NCI-H128 (cell line): ENCODE measurements around the gene LARGE1.

Source experiments
- DNase-seq: peaks from one replicate; lab custom pipeline; 2025; ENCODE audit not compliant: unreplicated experiment; lab: John Stamatoyannopoulos, UW

The LARGE1 gene

DNA sequence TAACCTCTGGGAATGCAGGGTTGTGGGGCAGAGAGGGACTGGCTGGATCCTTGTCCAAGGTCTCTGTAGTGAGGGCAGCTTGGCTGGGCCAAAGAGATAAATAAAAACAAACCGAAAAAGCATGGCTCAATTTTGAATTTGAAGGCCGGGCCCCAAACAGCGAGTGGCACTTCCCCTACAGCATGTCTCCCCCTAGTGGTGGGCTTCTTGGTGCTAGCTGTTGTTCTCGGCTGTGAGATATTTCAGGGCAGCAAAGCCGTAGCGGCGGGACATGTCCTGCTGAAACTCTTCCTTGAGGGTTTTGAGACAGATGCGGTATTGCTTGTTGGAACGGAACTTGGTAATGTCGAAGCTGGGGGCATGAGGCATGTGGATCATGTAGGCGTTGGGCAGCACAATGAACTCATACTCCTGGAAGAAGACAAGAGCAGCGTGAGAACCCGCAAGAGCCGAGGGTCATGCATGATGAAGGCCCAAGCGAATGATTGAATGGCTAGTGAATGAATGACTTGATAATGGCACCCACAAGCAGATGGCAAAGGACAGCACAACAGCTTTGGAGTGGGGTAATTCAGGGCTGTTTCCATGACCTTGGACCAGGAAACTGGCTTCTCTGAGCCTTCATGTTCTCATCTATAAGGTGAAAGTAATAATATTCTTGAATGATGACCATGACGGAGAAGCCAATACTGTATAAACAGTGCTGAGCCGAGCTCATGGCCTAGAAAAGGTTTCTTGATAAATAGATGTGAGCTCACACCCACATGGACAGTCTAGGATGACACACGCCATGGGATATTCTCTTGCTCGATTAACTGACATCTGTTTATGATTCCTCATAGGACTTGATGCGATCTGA lies 645.8 kb downstream of the LARGE1 start:
- DNase-seq, result no peak

DNA sequence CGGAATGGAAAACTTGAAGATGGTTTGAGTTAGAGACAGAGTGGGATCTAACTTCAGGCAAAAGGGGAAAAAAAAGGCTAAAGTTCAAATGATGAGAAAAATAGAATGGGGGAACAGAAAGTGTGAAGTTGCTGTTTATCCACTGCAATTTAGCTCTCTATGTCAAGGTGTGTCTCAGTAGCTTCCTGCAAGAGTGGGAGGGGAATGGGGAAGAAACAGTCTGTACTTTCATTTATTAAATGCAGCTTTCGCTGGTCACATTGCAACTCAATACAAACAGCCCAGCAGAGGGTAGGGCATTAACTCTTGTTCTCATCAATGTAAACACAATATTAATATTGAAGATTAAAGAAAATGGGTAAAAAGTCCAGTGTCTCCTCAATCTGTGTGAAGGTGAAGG lies 647.4 kb downstream of the LARGE1 start:
- DNase-seq, result no peak

DNA sequence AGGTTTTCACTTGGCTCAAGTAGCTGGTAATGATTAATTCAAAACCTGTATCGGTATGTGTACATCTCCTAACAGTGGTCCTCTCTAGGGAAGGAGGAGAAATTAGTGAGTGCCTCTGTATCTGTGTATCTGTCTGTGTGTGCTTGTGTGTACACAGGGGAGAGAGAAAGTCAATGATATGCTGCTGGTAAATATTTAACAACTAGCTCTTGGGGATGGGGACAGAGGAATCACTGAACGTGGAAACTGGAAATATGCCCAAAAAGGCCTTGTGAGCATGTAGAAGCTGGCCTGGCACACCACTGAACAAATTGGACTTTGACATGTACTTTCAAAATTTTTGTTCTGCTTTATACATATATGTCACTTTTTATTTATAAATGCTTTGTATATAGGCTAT lies 648.1 kb downstream of the LARGE1 start:
- DNase-seq, result no peak

DNA sequence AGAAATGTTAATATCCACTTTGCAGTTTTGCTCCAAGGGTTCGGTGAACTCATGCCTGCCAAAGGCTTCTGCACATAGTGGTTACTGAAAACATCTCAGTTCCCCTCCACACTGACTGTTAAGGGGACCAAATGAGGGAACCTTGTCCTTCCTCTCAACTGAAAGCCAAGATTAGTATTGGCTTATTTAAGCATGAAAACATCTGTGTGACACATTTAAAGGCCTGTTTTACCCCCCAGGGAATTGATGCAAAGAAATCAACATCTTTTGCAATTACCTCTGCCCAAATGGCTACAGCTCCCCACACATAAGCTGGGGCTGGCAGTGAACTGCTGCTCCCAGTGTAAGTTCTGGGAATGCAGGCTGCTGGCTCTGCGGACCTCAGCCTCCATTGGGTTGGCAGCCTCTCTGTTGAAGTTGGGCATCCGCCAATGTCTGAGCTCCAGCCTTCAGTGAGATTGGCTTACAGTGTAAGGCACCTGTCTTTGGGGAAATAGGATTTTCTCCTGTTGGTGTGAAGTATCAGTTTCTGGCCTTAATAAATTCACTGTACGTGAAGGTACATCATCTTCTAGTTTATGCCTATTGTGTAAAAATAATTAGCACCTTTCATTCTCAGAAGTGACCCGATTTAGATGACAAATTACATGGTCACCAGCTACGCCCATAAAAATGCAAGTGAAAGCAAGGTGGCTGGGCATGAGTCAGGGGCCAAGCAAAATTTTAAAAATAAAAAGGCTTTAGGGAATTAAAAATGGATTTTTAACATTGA lies 648.7 kb downstream of the LARGE1 start:
- no peak for DNase-seq

DNA sequence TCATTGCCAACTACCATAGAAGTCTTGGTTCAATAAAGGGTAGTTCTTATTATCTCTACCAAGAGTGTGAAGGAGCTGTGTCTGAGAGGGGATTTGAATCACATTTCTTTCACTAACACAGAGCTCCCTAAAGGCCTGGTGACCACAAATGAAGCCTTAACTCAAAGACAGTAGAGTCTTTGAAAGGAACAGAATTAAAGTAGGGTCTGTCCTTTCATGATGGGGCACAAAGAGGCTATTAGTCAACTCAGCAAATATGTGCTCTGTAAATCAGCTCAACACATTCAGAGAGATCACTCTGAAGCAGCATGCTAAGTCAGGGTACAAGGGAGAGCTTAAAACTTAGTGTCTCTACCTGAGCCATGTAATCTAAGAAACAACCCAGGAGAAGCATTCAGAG lies 649.7 kb downstream of the LARGE1 start:
- DNase-seq, result no peak

DNA sequence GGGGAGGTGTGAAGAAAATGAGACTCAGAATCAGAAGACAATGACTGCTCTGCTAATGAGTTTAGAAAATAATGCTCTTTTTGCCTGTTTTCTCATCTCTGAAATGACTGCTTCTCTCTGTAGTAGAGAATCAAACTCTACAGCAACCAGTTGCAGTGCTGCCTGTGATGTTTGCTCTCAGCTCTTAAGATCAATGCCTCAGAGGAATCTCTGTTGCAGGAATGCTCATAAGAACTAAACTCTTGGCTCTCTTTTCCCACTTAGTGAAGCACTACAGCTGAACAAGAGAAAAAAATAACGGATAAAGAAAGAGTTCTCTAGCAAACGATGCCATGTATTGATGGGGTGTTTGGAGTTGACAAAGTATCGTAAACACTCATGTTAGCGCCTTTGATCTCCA lies 658.6 kb downstream of the LARGE1 start:
- DNase-seq, result no peak

DNA sequence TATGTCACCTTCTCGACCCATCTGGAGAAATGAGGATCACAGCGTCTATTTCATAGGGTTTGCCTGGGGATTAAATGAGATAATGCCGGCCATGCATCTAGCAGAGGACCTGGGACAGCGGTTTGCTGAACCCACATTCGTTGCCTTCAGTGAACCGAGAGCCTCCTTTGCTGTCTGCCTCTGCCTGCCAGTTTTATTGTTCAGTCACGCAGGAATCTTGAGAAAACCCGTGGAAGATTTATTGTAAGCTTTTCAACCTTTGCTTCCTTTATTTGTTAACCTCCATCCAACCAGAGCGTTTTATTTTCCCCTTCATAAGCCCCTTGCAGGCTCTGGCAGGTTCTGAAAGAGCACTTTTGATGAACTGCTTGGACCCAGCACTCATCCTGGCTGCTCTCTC lies 659.8 kb downstream of the LARGE1 start:
- no peak for DNase-seq

DNA sequence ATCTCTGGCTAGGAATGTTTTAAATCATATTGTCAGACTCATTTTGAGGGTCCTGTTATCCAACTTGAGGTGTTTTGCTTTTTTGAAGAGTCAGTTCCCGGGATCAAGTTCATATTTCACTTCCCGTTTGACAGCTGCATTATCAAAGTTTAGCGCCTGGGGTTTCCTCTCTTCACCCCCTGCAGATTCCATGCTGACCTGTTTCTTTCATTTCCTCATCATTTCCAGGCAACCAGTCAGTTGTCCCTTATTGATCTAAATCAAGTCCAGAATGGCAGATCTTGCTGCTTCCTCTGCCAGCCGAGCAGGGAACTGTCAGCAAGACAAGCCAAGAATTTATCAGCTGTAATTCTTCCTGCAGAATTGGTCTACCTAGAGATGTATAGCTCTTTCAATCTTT lies 664.5 kb downstream of the LARGE1 start:
- no peak for DNase-seq

DNA sequence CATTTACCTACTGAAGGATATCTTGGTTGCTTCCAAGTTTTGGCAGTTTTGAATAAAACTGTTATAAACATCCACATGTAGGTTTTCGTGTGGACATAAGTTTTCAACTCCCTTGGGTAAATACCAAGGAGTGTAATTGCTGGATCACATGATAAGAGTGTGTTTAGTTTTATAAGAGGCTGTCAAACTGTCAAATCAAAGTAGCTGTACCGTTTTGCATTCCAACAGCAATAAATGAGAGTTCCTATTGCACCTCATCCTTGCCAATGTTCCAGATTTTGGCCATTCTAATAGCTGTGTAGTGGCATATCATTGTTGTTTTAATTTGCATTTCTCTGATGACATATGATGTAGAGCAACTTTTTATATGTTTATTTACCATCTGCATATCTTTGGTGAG lies 671.3 kb downstream of the LARGE1 start:
- DNase-seq, result no peak

DNA sequence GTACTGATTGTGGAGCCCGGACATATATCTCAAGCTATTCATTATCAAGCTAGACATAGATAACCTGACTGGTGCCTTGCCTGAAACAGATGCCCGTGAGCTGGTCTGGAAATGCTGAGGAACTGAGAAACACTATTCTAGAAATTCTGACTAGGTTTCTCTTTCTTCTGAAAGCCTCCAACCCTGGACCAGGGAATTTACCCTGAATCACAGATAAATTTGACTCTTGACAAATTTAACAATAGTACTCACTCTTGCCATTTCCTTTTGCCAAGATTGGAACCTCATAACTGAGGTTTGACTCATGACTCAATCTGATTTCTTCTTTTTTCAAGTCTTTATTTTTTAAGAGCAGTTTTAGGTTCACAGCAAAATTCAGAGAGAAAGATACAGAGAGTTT lies 672.5 kb downstream of the LARGE1 start:
- DNase-seq, result no peak

DNA sequence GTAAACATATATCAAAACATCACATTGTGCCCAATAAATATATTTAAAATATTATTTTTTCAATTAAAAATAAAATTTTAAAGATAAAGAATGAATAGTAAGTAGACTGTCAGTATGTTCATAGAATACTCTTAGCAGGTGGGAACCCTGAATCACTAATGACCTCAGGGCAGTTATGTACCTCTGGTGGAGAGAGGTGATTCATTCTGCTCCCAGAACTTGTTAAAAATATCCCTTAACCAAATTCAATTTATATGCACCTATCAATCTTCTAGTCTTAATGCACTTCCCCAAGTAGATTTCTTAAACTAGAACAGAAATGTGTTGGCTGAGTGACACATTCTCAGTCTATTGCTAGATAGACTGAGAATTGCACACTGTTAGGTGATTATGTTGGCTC lies 678.2 kb downstream of the LARGE1 start:
- DNase-seq, result no peak

DNA sequence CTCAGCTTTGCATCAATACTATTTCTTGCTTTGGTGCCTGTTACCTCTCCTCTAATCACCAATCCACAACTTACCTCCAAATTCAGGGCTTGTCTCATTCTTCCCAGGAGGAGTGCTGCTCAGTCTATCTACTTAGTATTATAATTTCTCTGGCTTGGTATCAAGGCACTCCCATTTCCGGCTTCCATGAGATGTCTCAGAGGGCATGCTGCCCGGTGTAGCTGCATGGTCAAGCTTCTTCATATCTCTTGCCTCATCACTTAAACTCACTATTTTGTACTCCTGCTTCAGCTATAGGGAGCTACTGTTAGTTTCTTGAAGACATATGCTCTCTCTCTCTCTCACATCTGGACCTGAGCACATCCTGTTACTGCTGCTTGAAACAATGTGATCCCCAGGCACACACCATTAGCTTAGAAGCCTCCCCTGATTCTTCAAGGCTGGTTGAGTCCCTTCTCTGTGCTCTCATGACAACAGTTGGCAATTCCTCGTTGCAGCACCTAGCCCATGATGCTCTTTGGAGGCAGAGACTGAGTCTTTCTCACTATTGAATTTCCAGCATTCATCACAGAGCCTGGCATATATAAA lies 679.3 kb downstream of the LARGE1 start:
- no peak for DNase-seq

DNA sequence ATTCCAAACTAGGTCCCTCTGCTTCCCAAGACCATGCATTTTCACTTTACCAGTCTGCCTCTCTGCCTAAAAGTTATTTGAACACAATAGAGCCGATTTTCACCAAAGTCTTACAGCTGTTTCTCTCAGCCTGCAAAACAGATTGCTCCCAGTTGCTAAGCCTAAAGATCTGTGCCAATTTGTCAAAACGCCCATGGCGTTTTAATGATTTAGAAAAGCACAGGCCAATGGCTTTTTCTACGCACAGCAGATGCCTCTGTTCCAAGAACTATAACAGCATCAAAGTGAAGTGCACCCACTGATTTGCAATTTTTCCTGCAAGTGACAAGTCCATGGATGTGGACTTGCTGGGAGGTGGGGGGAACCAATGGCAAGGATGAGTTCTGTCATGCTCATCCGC lies 688.2 kb downstream of the LARGE1 start:
- DNase-seq, result no peak

DNA sequence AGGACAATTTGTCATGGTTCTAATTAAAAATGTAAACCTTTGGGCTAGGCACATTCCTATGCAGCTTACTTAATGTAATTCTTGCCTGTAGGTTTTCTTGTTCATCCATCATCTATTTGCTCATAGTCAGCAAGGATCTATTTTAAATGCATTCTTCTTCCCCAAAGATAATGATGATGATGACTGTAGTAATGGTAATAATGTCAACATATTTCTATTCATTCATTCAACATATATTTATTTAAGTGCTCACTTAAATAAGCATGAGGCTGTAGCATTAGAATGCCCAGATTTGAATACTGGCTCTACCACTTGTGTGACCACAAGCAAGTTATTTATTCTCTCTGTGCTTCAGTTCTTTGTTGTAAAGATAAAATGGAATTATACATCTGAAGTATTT lies 692.5 kb downstream of the LARGE1 start:
- no peak for DNase-seq

DNA sequence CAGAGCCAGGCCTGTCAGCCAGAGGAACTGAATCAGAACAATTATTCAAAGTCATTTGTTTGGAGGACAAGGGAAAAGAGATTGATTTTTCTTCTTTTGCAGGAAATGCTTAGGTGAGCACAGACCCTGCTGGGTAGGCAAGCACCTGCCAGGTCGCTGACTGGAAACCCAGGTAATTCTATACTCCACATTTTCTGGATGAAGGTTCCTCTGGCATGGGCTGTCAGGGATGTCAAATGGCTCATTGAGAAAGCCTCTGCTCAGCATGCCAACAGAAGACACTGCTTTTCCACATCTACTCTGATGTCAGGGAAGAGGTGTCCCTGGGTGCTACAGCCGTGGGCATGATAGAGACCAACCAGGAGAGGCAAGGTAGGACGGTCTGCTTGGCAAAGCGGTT lies 695.4 kb downstream of the LARGE1 start:
- no peak for DNase-seq
